Gastroesophageal sphincter (tissue), 3 donors: Measurements from ENCODE around the gene C11orf58.

Experiments
- CTCF ChIP-seq, 4 experiments: fragments of 200-600 bp in 2 of 4; fragments of 450-650 bp in 2 of 4; sonication (generic) in 1 of 4; IDR thresholded peaks; one replicate each; pipeline ENCODE4 v1.5.1; 2017 to 2019; ENCODE audit warnings: antibody characterized with exemption in 4 of 4, mild to moderate bottlenecking in 2 of 4, moderate library complexity in 2 of 4
- POLR2AphosphoS5 ChIP-seq: sonication (generic); formaldehyde crosslinking; IDR thresholded peaks from one replicate; pipeline ENCODE4 v1.6.1; 2017; ENCODE audit warnings: antibody characterized with exemption

GRCh38 chr11:16738193-16738946 lies at the start of gene C11orf58:
- TF ChIP-seq CTCF (IDR thresholded peaks at IDR 0.05) (no peak), POLR2AphosphoS5 (peak; percentile 89)
